Neural cell (in vitro differentiated cells): ENCODE measurements around the gene FHOD3. TPM values are rescaled to one million over a fixed set of nuclear protein-coding genes. Genes with fewer than 3 reads are reported as not detected.

Experiments
- H2AFZ ChIP-seq: fragments of 200-600, 300-800 bp; sonication (generic), shearing (Covaris generic); 2 replicates; pipeline ENCODE4 v1.6.0; 2014; ENCODE audit warnings: low read depth, mild to moderate bottlenecking, antibody characterized with exemption, low read length, moderate library complexity
- H3F3A ChIP-seq: fragments of 200-600 bp; shearing (Covaris generic); 2 replicates; pipeline ENCODE4 v1.6.1; 2016; ENCODE audit warnings: mild to moderate bottlenecking, moderate library complexity, mixed read lengths, antibody characterized with exemption, low read length; ENCODE audit not compliant: insufficient read depth, poor library complexity, severe bottlenecking
- H3K27ac ChIP-seq: fragments of 200-600, 300-800 bp; sonication (generic), shearing (Covaris generic); 2 replicates; pipeline ENCODE4 v1.5.1; 2014; ENCODE audit warnings: mild to moderate bottlenecking, low read length, moderate library complexity
- H3K27me3 ChIP-seq: fragments of 300-800, 200-600 bp; sonication (generic), shearing (Covaris generic); 2 replicates; pipeline ENCODE4 v1.6.0; 2014; ENCODE audit warnings: mild to moderate bottlenecking, low read depth, low read length, moderate library complexity; ENCODE audit not compliant: insufficient read depth
- H3K36me3 ChIP-seq: fragments of 300-800, 200-600 bp; sonication (generic), shearing (Covaris generic); 2 replicates; pipeline ENCODE4 v1.5.1; 2014; ENCODE audit warnings: mild to moderate bottlenecking, antibody characterized with exemption, low read length, moderate library complexity; ENCODE audit not compliant: insufficient read depth
- H3K4me2 ChIP-seq: fragments of 300-800, 200-600 bp; sonication (generic), shearing (Covaris generic); 2 replicates; pipeline ENCODE4 v1.6.0; 2014; ENCODE audit warnings: mild to moderate bottlenecking, low read length
- H3K4me3 ChIP-seq: fragments of 300-800, 200-600 bp; sonication (generic), shearing (Covaris generic); 2 replicates; pipeline ENCODE4 v1.5.1; 2014; ENCODE audit warnings: mild to moderate bottlenecking, low read length, moderate library complexity
- H3K79me2 ChIP-seq: fragments of 200-600 bp; shearing (Covaris generic); replicated peaks from 2 replicates; pipeline ENCODE4 v1.6.0; 2014; ENCODE audit warnings: mild to moderate bottlenecking, low read length, moderate library complexity; ENCODE audit not compliant: insufficient read depth
- H3K9ac ChIP-seq: fragments of 300-800, 200-600 bp; sonication (generic), shearing (Covaris generic); 2 replicates; pipeline ENCODE4 v1.6.1; 2016; ENCODE audit warnings: mild to moderate bottlenecking, low read length, mixed read lengths
- H3K9me2 ChIP-seq: fragments of 200-600 bp; shearing (Covaris generic); 2 replicates; pipeline ENCODE4 v1.6.1; 2016; ENCODE audit warnings: mild to moderate bottlenecking, low read length, mixed read lengths; ENCODE audit not compliant: insufficient read depth
- H3K9me3 ChIP-seq: fragments of 200-600, 300-800 bp; sonication (generic), shearing (Covaris generic); 2 replicates; pipeline ENCODE4 v1.6.1; 2016; ENCODE audit warnings: mild to moderate bottlenecking, mixed run types, low read length, moderate library complexity, mixed read lengths
- H4K20me1 ChIP-seq: fragments of 200-600 bp; shearing (Covaris generic); 2 replicates; pipeline ENCODE4 v1.6.1; 2016; ENCODE audit warnings: mild to moderate bottlenecking, mixed run types; ENCODE audit not compliant: insufficient read depth
- CTCF ChIP-seq: fragments of 450-650 bp; IDR thresholded peaks from 2 replicates; pipeline ENCODE4 v1.5.1; 2014; ENCODE audit warnings: antibody characterized with exemption, mild to moderate bottlenecking, moderate library complexity; ENCODE audit not compliant: poor library complexity, severe bottlenecking
- EP300 ChIP-seq: fragments of 450-650 bp; conservative IDR thresholded peaks from 2 replicates; pipeline ENCODE4 v1.6.1; 2014; ENCODE audit warnings: antibody characterized with exemption, mild to moderate bottlenecking, moderate library complexity; ENCODE audit not compliant: poor library complexity, severe bottlenecking
- EZH2 ChIP-seq: fragments of 200-600, 300-800 bp; shearing (Covaris generic), sonication (generic); IDR thresholded peaks from 2 replicates; pipeline ENCODE4 v1.6.1; 2014; ENCODE audit warnings: antibody characterized with exemption, low read length, borderline replicate concordance, mild to moderate bottlenecking; ENCODE audit not compliant: insufficient read depth, poor library complexity, severe bottlenecking
- MXI1 ChIP-seq: fragments of 450-650 bp; conservative IDR thresholded peaks from 2 replicates; pipeline ENCODE4 v1.6.1; 2014; ENCODE audit warnings: antibody characterized with exemption, mild to moderate bottlenecking; ENCODE audit not compliant: poor library complexity, severe bottlenecking
- POLR2AphosphoS5 ChIP-seq: IDR thresholded peaks from 2 replicates; pipeline ENCODE4 v1.6.1; 2012
- RAD21 ChIP-seq: fragments of 450-650 bp; conservative IDR thresholded peaks from 2 replicates; pipeline ENCODE4 v1.6.1; 2014; ENCODE audit warnings: antibody characterized with exemption, mild to moderate bottlenecking, moderate library complexity
- REST ChIP-seq: IDR thresholded peaks from 2 replicates; pipeline ENCODE4 v1.6.1; 2012; ENCODE audit warnings: borderline replicate concordance
- SMC3 ChIP-seq: fragments of 450-650 bp; conservative IDR thresholded peaks from 2 replicates; pipeline ENCODE4 v1.6.1; 2014; ENCODE audit warnings: antibody characterized with exemption, mild to moderate bottlenecking, moderate library complexity; ENCODE audit not compliant: poor library complexity
- TAF1 ChIP-seq: IDR thresholded peaks from 2 replicates; pipeline ENCODE4 v1.6.1; 2012; ENCODE audit warnings: low read depth
- polyA plus RNA-seq: library from polyadenylated mRNA; depleted of rRNA; stranded (reverse); fragments of >200 nt; gene quantifications from 2 replicates; pipeline ENCODE4 v1.2.3, GENCODE V29; 2014

The FHOD3 gene
- polyA plus RNA-seq, 1 donor from 2014 or later, result 19.4 TPM

- Histone ChIP-seq H3K27ac (no peak overlapping the region), H3K36me3 (no peaks in the 10 kb centered on the region), H3K4me2 (no peak overlapping the region), H2AFZ (no peak overlapping the region), H3K9ac (no peak overlapping the region), H3K79me2 (no peaks in the 10 kb centered on the region), H4K20me1 (no peaks in the 10 kb centered on the region), H3K27me3 (no peaks in the 10 kb centered on the region), H3K9me3 (no peaks in the 10 kb centered on the region), H3K9me2 (no peaks in the 10 kb centered on the region), H3K4me3 (no peak overlapping the region), H3F3A (no peaks in the 10 kb centered on the region)
- TF ChIP-seq MXI1 (no peak), TAF1 (no peak), SMC3 (no peak), POLR2AphosphoS5 (no peak), REST (no peak), EP300 (no peak), EZH2 (no peak), CTCF (no peak), RAD21 (no peak)
Observed at GRCh38 chr18:36543030-36543429, 245.5 kb downstream of the FHOD3 start.

- Histone ChIP-seq H3K27ac (no peak overlapping the region), H3K4me2 (no peak overlapping the region), H3K9me2 (no peaks in the 10 kb centered on the region), H3K27me3 (no peaks in the 10 kb centered on the region), H3K79me2 (no peaks in the 10 kb centered on the region), H3F3A (no peaks in the 10 kb centered on the region), H3K9me3 (no peaks in the 10 kb centered on the region), H2AFZ (no peak overlapping the region), H4K20me1 (no peaks in the 10 kb centered on the region), H3K4me3 (no peak overlapping the region), H3K9ac (no peak overlapping the region), H3K36me3 (no peaks in the 10 kb centered on the region)
- TF ChIP-seq EZH2, result no peak
- TF ChIP-seq REST, result no peak
- TF ChIP-seq TAF1, result no peak
- no peak for TF ChIP-seq EP300
- TF ChIP-seq RAD21, result no peak
- TF ChIP-seq SMC3, result no peak
- TF ChIP-seq MXI1, result no peak
- TF ChIP-seq POLR2AphosphoS5, result no peak
- TF ChIP-seq CTCF, result no peak
Observed at GRCh38 chr18:36543991-36544725, 246.6 kb downstream of the FHOD3 start.
